NCI-H2227 (cell line): ENCODE measurements around the gene ZC3H13.

Source experiments
- DNase-seq: peaks from one replicate; lab custom pipeline; 2025; ENCODE audit not compliant: unreplicated experiment; lab: John Stamatoyannopoulos, UW

ZC3H13 gene, protein sequence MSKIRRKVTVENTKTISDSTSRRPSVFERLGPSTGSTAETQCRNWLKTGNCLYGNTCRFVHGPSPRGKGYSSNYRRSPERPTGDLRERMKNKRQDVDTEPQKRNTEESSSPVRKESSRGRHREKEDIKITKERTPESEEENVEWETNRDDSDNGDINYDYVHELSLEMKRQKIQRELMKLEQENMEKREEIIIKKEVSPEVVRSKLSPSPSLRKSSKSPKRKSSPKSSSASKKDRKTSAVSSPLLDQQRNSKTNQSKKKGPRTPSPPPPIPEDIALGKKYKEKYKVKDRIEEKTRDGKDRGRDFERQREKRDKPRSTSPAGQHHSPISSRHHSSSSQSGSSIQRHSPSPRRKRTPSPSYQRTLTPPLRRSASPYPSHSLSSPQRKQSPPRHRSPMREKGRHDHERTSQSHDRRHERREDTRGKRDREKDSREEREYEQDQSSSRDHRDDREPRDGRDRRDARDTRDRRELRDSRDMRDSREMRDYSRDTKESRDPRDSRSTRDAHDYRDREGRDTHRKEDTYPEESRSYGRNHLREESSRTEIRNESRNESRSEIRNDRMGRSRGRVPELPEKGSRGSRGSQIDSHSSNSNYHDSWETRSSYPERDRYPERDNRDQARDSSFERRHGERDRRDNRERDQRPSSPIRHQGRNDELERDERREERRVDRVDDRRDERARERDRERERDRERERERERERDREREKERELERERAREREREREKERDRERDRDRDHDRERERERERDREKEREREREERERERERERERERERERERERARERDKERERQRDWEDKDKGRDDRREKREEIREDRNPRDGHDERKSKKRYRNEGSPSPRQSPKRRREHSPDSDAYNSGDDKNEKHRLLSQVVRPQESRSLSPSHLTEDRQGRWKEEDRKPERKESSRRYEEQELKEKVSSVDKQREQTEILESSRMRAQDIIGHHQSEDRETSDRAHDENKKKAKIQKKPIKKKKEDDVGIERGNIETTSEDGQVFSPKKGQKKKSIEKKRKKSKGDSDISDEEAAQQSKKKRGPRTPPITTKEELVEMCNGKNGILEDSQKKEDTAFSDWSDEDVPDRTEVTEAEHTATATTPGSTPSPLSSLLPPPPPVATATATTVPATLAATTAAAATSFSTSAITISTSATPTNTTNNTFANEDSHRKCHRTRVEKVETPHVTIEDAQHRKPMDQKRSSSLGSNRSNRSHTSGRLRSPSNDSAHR (N-terminal part only)

GRCh38 chr13:46052319-46053161 is at the start of gene ZC3H13:
Gene ZC3H13, minus strand, starts transcription at chr13:46052746. Its CDS starts 7,239 bp downstream, at chr13:46045507.
- peak; percentile 92 for DNase-seq

- no peak for DNase-seq
Measured at GRCh38 chr13:46102255-46102605, 49.7 kb upstream of the ZC3H13 start.

GRCh38 chr13:46101484-46102254 is 49.1 kb upstream of the ZC3H13 start:
- no peak for DNase-seq

DNA sequence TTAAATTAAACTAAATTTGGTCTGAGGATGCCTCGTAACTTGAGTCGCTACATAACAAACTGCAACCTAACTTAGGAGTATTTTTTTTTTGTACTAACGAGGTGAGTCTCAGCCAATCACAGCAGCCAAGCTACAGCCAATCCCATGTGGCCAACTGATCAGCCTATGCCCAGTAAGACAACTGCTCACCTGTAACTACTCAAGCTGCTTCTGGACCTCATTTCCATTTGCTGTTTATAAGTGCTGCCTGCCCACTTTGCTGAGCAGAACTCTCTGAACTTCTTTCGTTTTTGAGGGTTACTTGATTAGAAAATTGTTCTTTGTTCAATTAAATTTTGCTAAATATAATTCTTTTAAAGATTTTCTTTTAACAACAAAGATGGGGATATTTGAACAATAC is 48.5 kb upstream of the ZC3H13 start:
- no peak for DNase-seq

DNA sequence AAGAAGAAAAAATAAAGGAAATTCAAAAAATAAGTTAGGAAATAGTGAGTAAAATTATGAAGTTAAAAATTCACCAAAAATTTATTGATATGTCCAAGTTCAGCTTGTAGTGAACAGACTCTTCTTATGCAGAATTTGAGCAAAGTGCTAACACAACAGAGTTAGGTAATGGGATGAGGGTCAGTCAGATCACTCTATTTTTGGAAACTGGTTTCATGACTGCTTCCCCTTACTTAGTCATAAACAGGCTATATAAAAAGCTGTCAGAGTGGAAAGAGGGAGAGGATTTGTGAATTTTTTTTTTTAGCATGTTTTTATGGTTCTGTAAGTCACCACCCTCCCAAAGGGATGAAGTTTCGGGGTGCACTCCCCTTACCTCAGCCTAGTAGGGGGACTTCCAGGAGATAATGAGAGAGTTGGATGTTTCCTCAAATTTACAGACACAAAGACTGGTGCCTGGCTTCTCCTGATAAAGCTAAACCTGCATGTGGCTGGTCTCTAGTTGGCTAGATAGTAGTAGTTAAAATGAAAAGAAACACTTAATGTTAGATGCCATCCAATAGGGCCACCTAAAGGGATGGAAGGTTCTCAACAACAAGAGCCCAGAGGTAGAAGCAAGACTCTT is 47.8 kb upstream of the ZC3H13 start:
- no peak for DNase-seq

GRCh38 chr13:46097663-46098062 is 45.1 kb upstream of the ZC3H13 start:
- no peak for DNase-seq

DNA sequence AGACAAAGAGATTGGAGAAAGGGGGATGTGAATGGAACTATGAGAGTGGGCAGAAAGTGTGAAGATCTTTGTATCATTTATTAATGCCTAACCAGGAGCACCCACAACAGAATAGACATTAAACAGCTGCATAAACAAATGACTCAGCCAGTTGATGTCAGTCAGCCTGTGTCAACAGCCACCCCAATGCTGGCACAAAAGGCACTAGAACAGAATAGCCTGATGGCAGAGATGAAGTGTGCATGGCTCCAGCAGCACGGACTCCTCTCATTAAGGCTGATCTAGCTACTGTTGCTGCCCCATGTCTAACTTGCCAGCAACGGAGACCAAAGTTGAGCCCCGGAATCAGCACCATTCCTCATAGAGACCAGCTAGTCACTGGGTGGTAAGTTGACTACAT is 44.5 kb upstream of the ZC3H13 start:
- no peak for DNase-seq

DNA sequence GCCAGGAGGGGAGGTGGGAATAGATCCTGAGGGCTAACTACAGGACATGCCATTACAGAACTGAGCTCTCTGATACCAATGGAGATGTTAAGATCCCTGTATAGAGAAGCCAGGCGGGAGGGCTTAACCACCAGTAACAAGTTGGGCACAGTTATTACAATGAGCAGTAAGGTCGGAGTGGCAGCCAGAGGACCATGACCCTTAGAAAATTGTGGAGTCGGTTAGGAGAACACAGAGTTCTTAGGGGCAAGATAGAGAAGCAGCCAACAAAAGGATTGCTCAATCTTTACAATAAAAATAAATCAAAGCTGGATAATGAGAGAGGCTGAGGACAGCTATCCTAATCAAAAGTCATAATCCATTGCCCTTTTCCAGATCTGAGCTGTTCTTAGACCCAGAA is 41.9 kb upstream of the ZC3H13 start:
- DNase-seq: no peak

DNA sequence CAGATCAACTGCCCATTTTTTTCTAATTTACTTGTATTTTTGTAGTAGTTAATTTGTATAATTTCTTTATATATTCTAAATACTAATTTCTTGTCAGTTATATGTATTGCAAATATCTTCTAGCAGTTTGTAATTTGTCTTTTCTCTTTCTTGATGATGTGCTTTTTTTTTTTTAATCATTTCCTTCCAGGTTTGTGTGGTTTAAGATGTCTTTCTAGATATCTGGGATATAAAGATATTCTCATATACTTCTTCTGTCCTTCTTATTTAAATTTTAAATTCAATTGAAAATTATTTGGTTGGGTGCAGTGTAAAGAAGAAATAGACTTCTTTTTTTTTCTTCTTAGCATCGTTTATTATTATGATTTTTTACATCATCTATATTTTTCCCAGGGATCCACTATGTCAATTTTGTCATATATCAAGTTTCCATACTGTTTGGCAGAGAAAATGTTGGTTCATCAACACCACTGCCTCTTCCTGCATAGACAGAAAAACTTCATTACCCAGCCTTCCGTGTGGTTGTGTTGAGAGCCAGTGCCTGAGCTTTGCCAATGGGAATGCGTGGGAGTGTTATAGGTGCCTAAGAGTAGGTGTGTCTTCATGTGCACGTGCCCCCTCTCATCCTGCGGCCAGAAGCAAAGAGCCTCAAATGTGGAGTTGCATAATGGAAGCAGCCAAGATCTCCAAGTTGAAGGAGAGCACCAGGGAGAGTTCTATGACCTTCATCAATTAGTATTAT is 36.4 kb upstream of the ZC3H13 start:
- no peak for DNase-seq

DNA sequence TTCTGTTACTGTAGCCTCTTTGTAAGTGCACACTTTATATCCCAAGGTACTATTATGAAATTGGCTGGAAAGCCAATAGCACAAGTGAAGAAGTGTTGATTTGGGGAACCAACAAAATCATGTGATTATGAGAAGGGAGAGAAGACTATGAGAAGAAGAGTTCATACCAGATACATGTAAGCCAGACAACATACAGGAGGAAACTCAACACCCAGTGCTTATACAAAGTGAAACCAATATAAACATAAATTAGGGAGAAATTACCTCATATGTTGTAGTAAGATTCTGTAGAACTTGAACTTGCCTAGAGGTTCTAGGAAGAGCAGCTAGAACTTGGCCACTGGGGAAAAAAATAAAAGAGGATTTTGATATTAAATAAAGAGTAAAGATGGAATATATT is 34.9 kb upstream of the ZC3H13 start:
- no peak for DNase-seq

GRCh38 chr13:46086985-46087384 is 34.4 kb upstream of the ZC3H13 start:
- DNase-seq: peak; percentile 1

DNA sequence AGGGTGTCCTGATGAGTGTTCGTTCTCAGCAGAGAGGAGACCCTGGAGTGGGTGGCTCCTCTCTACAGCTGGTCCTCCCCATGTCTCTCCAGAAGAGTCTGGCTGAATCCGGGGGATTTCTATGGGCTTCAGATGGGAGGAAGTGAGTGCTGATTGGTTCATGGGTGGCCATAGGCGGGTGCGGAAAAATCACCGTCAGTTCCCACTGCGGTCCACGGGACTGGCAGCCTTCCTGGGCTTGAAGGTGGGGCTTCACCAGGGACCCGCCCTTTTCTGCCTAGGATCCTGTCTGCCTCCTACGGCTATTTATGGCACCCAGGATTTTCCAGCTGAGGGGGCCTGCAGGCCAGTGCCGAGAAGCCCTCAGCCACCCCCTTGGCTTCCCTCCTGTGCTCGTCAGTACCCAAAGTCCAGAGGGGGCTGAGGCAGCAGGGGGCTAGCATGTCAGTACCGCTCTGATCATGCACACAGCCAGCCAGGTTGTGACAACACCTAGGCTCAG is 33.9 kb upstream of the ZC3H13 start:
- DNase-seq: no peak

- no peak for DNase-seq
Measured at GRCh38 chr13:46085737-46086136, 33.2 kb upstream of the ZC3H13 start.

DNA sequence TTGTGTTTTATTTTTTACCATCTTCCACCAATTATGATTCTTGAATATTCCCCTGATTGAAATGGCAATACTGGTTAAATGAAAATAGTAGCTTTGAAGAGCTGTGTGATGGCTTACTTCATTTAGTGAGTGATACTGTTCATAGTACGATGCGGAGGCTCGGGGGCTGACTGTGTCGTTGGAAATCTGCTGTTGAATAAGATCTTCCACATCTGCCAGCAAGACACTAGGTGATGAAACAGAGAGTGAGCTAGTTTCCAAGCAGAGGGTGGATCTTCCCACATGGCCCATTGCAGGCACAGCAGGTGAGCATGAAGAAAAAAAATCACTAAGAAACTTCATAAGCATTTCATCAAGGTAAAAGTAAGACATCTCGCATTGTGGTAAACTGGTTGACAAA is 29.8 kb upstream of the ZC3H13 start:
- DNase-seq: no peak

DNA sequence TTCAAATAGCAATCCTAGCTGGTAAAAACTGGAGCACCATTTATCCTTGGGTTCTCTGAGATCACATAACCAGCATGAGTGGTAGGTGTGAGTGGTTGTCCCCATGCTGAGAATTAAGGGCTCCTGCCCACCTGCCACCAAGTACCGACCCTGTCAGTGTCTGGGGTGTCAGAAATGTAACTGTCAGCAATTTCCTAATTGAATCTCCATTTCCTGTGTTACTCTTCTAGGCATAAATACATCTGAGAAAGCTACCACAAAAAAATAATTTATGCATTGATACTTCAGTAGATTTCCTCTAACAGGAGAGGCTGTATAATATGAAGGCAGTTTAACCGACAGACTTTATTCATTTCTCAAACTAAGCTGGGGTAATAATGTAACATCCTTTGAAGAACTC is 27.2 kb upstream of the ZC3H13 start:
- no peak for DNase-seq

DNA sequence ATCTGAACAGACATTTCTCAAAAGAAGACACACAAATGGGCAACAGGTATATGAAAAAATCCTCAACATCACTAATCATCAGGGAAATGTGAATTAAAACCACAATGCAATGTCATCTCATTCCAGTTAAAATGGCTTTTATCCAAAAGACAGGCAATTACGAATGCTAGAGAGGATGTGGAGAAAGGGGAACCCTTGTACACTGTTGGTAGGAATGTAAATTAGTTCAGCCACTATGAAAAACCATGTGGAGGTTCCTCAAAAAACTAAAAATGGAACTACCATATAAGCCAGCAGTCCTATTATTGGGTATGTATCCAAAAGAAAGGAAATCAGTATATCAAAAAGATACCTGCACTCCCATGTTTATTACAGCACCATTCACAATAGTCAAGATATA is 24.7 kb upstream of the ZC3H13 start:
- no peak for DNase-seq

DNA sequence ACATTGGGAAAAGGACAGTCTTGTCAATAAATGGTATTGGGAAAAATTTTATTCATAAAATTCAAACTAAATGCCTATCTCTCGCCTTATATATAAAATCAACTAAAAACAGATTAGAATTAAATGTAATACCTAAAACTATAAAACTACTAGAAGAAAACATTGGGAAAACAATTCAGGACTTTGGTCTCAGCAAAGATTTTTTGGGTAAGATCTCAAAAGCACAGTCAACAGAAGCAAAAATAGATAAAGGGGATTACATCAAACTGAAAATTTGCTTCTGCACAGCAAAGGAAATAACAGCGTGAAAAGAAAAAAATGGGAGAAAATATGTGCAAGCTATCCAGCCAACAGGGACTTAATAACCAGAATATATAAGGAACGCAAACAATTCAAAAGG is 24.3 kb upstream of the ZC3H13 start:
- DNase-seq: no peak

GRCh38 chr13:46075811-46076210 is 23.3 kb upstream of the ZC3H13 start:
- no peak for DNase-seq
